GM12878 (cell line): Measurements from ENCODE around the gene PGM5. TPM values are rescaled to one million over a fixed set of nuclear protein-coding genes. Genes with fewer than 3 reads are reported as not detected.

Experiments
- ATAC-seq: fragments of 200-7000 bp; cut with Tn5 transposase; 3 replicates; pipeline ENCODE4 v1.9.1; 2020; ENCODE audit warnings: mild to moderate bottlenecking, moderate library complexity
- BruUV-seq: library from RNA; stranded (reverse); fragments of 400-500 nt; replicated peaks from 2 replicates; lab custom pipeline; 2021; lab: Mats Ljungman, UMichigan
- CTCF ChIA-PET: fragments of 300-600 bp; sonication (Branson Sonifier 250); formaldehyde crosslinking; extraction: SDS; loops from one replicate; lab custom pipeline; 2021; ENCODE audit warnings: inconsistent platforms; lab: Yijun Ruan, JAX
- POLR2A ChIA-PET: fragments of 350-600 bp; formaldehyde crosslinking; extraction: SDS; loops from one replicate; lab custom pipeline; 2021; ENCODE audit warnings: inconsistent platforms; lab: Charles Lee
- RAD21 ChIA-PET: fragments of 300-600 bp; sonication (Branson Sonifier 250); formaldehyde crosslinking; loops from one replicate; lab custom pipeline; 2023; ENCODE audit warnings: antibody characterized with exemption; ENCODE audit not compliant: unreplicated experiment; lab: Charles Lee
- SMC1A ChIA-PET: fragments of 300-600 bp; sonication (Branson Sonifier 250); formaldehyde crosslinking; loops from one replicate; lab custom pipeline; 2023; ENCODE audit not compliant: unreplicated experiment, uncharacterized antibody; lab: Charles Lee
- DNase-seq: peaks from one replicate; pipeline ENCODE4 v3.0.0-alpha.2; 2011; ENCODE audit warnings: low read depth, low spot score
- FAIRE-seq: peaks from 3 replicates; lab custom pipeline; 2011; peaks lifted over from hg19 to GRCh38; lab: Jason Lieb, UNC
- H2AFZ ChIP-seq: 2 replicates; pipeline ENCODE4 v1.6.0; 2011; ENCODE audit warnings: low read depth, low read length, control low read depth; ENCODE audit not compliant: control insufficient read depth
- H3K27ac ChIP-seq: 2 replicates; pipeline ENCODE4 v1.5.1; 2011; ENCODE audit warnings: control low read depth; ENCODE audit not compliant: control insufficient read depth, insufficient read depth
- H3K27me3 ChIP-seq, 2 experiments: replicated peaks in 1 of 2; 2 replicates each; pipeline versions ENCODE4 v1.6.0 to v1.6.1; 2011; ENCODE audit warnings: low read length in 1 of 2; ENCODE audit not compliant: control insufficient read depth in 2 of 2, insufficient read depth in 2 of 2
- H3K36me3 ChIP-seq, 2 experiments: 2 replicates each; pipeline ENCODE4 v1.5.1; 2011; ENCODE audit warnings: low read length in 1 of 2; ENCODE audit not compliant: control insufficient read depth in 2 of 2, insufficient read depth in 2 of 2
- H3K4me1 ChIP-seq: 2 replicates; pipeline ENCODE4 v1.6.1; 2011; ENCODE audit warnings: mild to moderate bottlenecking, low read length, moderate library complexity, mixed read lengths; ENCODE audit not compliant: control insufficient read depth, insufficient read depth
- H3K4me2 ChIP-seq: 2 replicates; pipeline ENCODE4 v1.6.0; 2011; ENCODE audit warnings: control low read depth; ENCODE audit not compliant: control insufficient read depth, insufficient read depth
- H3K4me3 ChIP-seq: fragments of 200-600 bp; sonication (generic); 2 replicates; pipeline ENCODE4 v1.5.1; 2016
- H3K79me2 ChIP-seq: 2 replicates; pipeline ENCODE4 v1.6.0; 2011; ENCODE audit warnings: low read length; ENCODE audit not compliant: control insufficient read depth, insufficient read depth
- H3K9ac ChIP-seq: 2 replicates; pipeline ENCODE4 v1.8.0; 2011; ENCODE audit warnings: low read length, control low read depth, mixed read lengths; ENCODE audit not compliant: control insufficient read depth, insufficient read depth
- H3K9me3 ChIP-seq: replicated peaks from 3 replicates; pipeline ENCODE4 v1.5.1; 2011; ENCODE audit warnings: mild to moderate bottlenecking, low read length; ENCODE audit not compliant: control insufficient read depth, insufficient read depth
- H4K20me1 ChIP-seq: 2 replicates; pipeline ENCODE4 v1.6.0; 2011; ENCODE audit not compliant: control insufficient read depth, insufficient read depth
- ATF2 ChIP-seq: IDR thresholded peaks from 2 replicates; pipeline ENCODE4 v1.6.1; 2012; ENCODE audit warnings: low read length, inconsistent platforms
- E2F8 ChIP-seq: fragments of 450-650 bp; IDR thresholded peaks from 2 replicates; pipeline ENCODE4 v1.6.1; 2018; ENCODE audit warnings: mild to moderate bottlenecking, low read depth, moderate library complexity; ENCODE audit not compliant: partially characterized antibody
- E4F1 ChIP-seq: fragments of 450-650 bp; IDR thresholded peaks from 2 replicates; pipeline ENCODE4 v1.6.1; 2018; ENCODE audit warnings: borderline replicate concordance, mild to moderate bottlenecking; ENCODE audit not compliant: partially characterized antibody
- KAT2A ChIP-seq: conservative IDR thresholded peaks from 2 replicates; pipeline ENCODE4 v1.6.1; 2011; ENCODE audit warnings: low read depth, low read length; ENCODE audit not compliant: control insufficient read depth
- NBN ChIP-seq: fragments of 450-650 bp; IDR thresholded peaks from 2 replicates; pipeline ENCODE4 v1.6.1; 2016
- SREBF2 ChIP-seq: IDR thresholded peaks from 2 replicates; pipeline ENCODE4 v1.6.1; 2012; ENCODE audit warnings: mild to moderate bottlenecking, low read length
- STAT3 ChIP-seq: IDR thresholded peaks from 2 replicates; pipeline ENCODE4 v1.6.1; 2011; ENCODE audit warnings: low read depth, low read length, improper control_type of control experiment
- USF2 ChIP-seq: IDR thresholded peaks from 2 replicates; pipeline ENCODE4 v1.6.1; 2011; ENCODE audit warnings: low read depth, low read length, improper control_type of control experiment, borderline replicate concordance
- ZBTB33 ChIP-seq: fragments of 450-650 bp; IDR thresholded peaks from 2 replicates; pipeline ENCODE4 v1.6.1; 2017; ENCODE audit warnings: mild to moderate bottlenecking
- ZNF687 ChIP-seq: fragments of 450-650 bp; IDR thresholded peaks from 2 replicates; pipeline ENCODE4 v1.6.1; 2017; ENCODE audit warnings: mild to moderate bottlenecking, moderate library complexity
- WGBS: methylation state at CpG from one replicate; pipeline ENCODE4 v1.1.6; 2016; ENCODE audit warnings: low lambda C conversion rate; ENCODE audit not compliant: insufficient replicate concordance, insufficient coverage; ENCODE audit errors: missing lambda C conversion rate; 5-methylcytosine and 5-hydroxymethylcytosine counted together
- in situ Hi-C: fragments of 300-500 bp; cut with MboI; formaldehyde crosslinking; loops from 9 replicates; pipeline ENCODE4 v1.14.3; 2018; ENCODE audit warnings: mixed read lengths
- intact Hi-C: fragments of 100-400 bp; cut with micrococcal nuclease; formaldehyde crosslinking; loops from one replicate; pipeline ENCODE4 v1.14.2; 2022; ENCODE audit not compliant: unreplicated experiment
- polyA plus RNA-seq, 11 experiments: library from polyadenylated mRNA; depleted of rRNA in 4 of 11; unstranded in 6 of 11; stranded (reverse) in 5 of 11; fragments of >200 nt; fragmentation: Nextera tagmentation in 4 of 11; fragmentation: Illumina TruSeq in 1 of 11; extraction: Ambion mirVana in 4 of 11; extraction: Trizol in 1 of 11; gene quantifications; 1 replicate in 1 of 11; 2 replicates in 10 of 11; pipeline versions ENCODE4 v1.2.1 to v1.2.3, GENCODE V29; 2011 to 2016; ENCODE audit warnings: inconsistent platforms in 2 of 11, missing spikeins in 2 of 11, low read depth in 1 of 11
- total RNA-seq, 4 experiments: library from RNA; depleted of rRNA in 3 of 4; stranded (reverse); fragments of >200 nt in 3 of 4; fragmentation: Illumina TruSeq in 1 of 4; extraction: Trizol in 1 of 4; gene quantifications; 2 replicates each; pipeline versions ENCODE4 v1.2.1 to v1.2.3, GENCODE V29; 2013 to 2021

Gene PGM5
- total and polyA plus RNA-seq, 10 of the 15 experiments (the other 5 are each of a cell fraction or from before 2014, with no cell fraction given) = 0.28 to 0.73 TPM; not detected in 8

- DNase-seq = no peak
- no TSS peak for BruUV-seq
- Histone ChIP-seq H3K27me3 (no peaks in the 10 kb centered on the region; a peak in 1 of 4 replicates), H3K9me3 (peaks cover 3% of the 10 kb centered on the region; the same call in 2 of the 3 replicates), H3K79me2 (no peaks in the 10 kb centered on the region), H2AFZ (no peak overlapping the region), H3K4me3 (no peak overlapping the region), H3K27ac (no peak overlapping the region), H3K36me3 (no peaks in the 10 kb centered on the region), H3K4me1 (no peaks in the 10 kb centered on the region), H3K9ac (no peak overlapping the region), H3K4me2 (no peak overlapping the region), H4K20me1 (no peaks in the 10 kb centered on the region)
- ChIA-PET CTCF (no interaction called here), RAD21 (no interaction called here), POLR2A (no interaction called here), SMC1A (no interaction called here)
- WGBS = 51% methylated on average over 4 of the region's 4 CpGs
- intact Hi-C loops (no loop called here), in situ Hi-C loops (loop anchor here (5.0 kb wide), 1 partner anchor 48 kb away; no protein-coding TSS in a partner anchor)
- ATAC-seq = no peak
- FAIRE-seq = no peak
- TF ChIP-seq E2F8 (no peak), USF2 (no peak), SREBF2 (no peak), NBN (no peak), KAT2A (no peak), ZBTB33 (no peak), E4F1 (no peak), STAT3 (no peak), ATF2 (no peak), ZNF687 (no peak)
Measured at GRCh38 chr9:68513981-68514380, 157.6 kb downstream of the PGM5 start.
